Right lung (tissue), 5 donors: Measurements from ENCODE around the gene ACE. TPM values are rescaled to one million over a fixed set of nuclear protein-coding genes. Genes with fewer than 3 reads are reported as not detected.

Experiments used
- DNase-seq, 2 donors: peaks; one replicate each; pipeline ENCODE4 v3.0.0-alpha.2; 2013
- polyA plus RNA-seq, 5 donors: library from polyadenylated mRNA; unstranded; fragments of 120-200 nt; gene quantifications; one replicate each; pipeline versions ENCODE4 v1.2.1 to v1.2.3, GENCODE V29; 2013; ENCODE audit warnings: inconsistent platforms in 1 of 5, low replicate concordance in 1 of 5; ENCODE audit not compliant: insufficient read length in 5 of 5, insufficient read depth in 1 of 5

ACE gene
- polyA plus RNA-seq, 5 donors: 38.7 to 62.7 (median 41.1) TPM

- DNase-seq: no peak
Measured at GRCh38 chr17:63514974-63515373, 38.1 kb downstream of the ACE start.

- no peak for DNase-seq
Measured at GRCh38 chr17:63515426-63515825, 38.6 kb downstream of the ACE start.

- no peak for DNase-seq
Measured at GRCh38 chr17:63516910-63517824, 40.3 kb downstream of the ACE start.

GRCh38 chr17:63517825-63518534 is 41.1 kb downstream of the ACE start:
- no peak for DNase-seq

GRCh38 chr17:63519116-63519881 is 42.4 kb downstream of the ACE start:
- no peak for DNase-seq

GRCh38 chr17:63519972-63520882 is 43.4 kb downstream of the ACE start:
- DNase-seq: no peak

GRCh38 chr17:63523253-63523855 is 46.5 kb downstream of the ACE start, which contains the start of gene KCNH6:
KCNH6 (plus strand) TSS chr17:63523358; CDS start chr17:63523414, 56 bp downstream.
- DNase-seq: no peak

- DNase-seq: no peak
Measured at GRCh38 chr17:63524051-63524450, 47.2 kb downstream of the ACE start.

GRCh38 chr17:63525190-63525946 is 48.5 kb downstream of the ACE start:
- no peak for DNase-seq

GRCh38 chr17:63526861-63527260 is 50.0 kb downstream of the ACE start:
- no peak for DNase-seq

GRCh38 chr17:63528183-63528582 is 51.3 kb downstream of the ACE start:
- DNase-seq: no peak

GRCh38 chr17:63529711-63530556 is 53.1 kb downstream of the ACE start:
- DNase-seq: no peak

- no peak for DNase-seq
Measured at GRCh38 chr17:63530557-63531021, 53.7 kb downstream of the ACE start.

GRCh38 chr17:63531022-63531965 is 54.4 kb downstream of the ACE start:
- no peak for DNase-seq

- DNase-seq: no peak
Measured at GRCh38 chr17:63533433-63534077, 56.7 kb downstream of the ACE start.

- DNase-seq: no peak
Measured at GRCh38 chr17:63534078-63534570, 57.3 kb downstream of the ACE start.
